Spleen (tissue), 7 donors: ENCODE data around the gene FAM177B.

Experiments used
- POLR2A ChIP-seq, 3 donors: fragments of 450-650 bp; IDR thresholded peaks; one replicate each; pipeline ENCODE4 v1.5.1; 2017; ENCODE audit warnings: antibody characterized with exemption in 3 of 3, mild to moderate bottlenecking in 1 of 3
- TF ChIP-seq, protein P1 (sequence below), 11 experiments: fragments of 200-600 bp in 7 of 11; fragments of 450-650 bp in 4 of 11; sonication (generic) in 4 of 11; IDR thresholded peaks in 8 of 11; conservative IDR thresholded peaks in 3 of 11; 1 replicate in 7 of 11; 2 replicates in 4 of 11; pipeline versions ENCODE4 v1.4.0 to v1.8.0; 2016 to 2021; ENCODE audit warnings: antibody characterized with exemption in 11 of 11, inconsistent platforms in 4 of 11, mild to moderate bottlenecking in 1 of 11
- donor health status: DM: no; HTN: no; CAD: no; lungs with moderate emphysema.
- donor health status: DM: no; HTN: no; CAD: no.
- donor health status: DM: no; HTN: no; CAD: no.

DNA sequence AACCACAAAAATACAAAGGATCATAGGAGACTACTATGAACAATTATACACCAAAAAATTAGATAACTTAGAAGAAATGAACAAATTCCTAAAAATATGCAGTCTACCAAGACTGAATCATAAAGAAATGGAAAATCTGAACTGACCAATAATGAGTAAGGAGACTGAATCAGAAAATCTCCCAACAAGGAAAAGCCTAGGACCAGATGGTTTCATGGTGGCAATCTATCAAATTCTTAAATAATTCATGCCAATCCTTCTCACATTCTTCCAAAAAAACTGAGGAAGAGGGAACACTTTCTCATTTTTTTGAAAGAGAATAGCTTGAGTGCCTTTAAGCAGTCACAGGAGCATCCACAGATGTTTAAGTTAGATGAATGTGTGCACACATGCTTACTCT is 46.0 kb downstream of the FAM177B start:
- TF ChIP-seq POLR2A (IDR thresholded peaks at IDR 0.05) = no peak
- TF ChIP-seq, protein P1, sequence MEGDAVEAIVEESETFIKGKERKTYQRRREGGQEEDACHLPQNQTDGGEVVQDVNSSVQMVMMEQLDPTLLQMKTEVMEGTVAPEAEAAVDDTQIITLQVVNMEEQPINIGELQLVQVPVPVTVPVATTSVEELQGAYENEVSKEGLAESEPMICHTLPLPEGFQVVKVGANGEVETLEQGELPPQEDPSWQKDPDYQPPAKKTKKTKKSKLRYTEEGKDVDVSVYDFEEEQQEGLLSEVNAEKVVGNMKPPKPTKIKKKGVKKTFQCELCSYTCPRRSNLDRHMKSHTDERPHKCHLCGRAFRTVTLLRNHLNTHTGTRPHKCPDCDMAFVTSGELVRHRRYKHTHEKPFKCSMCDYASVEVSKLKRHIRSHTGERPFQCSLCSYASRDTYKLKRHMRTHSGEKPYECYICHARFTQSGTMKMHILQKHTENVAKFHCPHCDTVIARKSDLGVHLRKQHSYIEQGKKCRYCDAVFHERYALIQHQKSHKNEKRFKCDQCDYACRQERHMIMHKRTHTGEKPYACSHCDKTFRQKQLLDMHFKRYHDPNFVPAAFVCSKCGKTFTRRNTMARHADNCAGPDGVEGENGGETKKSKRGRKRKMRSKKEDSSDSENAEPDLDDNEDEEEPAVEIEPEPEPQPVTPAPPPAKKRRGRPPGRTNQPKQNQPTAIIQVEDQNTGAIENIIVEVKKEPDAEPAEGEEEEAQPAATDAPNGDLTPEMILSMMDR (IDR thresholded peaks at IDR 0.05 in 8 of 11, conservative IDR thresholded peaks at IDR 0.05 in 3 of 11) = no peak
